Panc1 (cell line): ENCODE results near the gene NSUN2. TPM values are rescaled to one million over a fixed set of nuclear protein-coding genes. Genes with fewer than 3 reads are reported as not detected.
A peak's percentile ranks its signal among the peaks of the same experiment; 100 is the strongest.

Experiments
- ATAC-seq: fragments of 200-7000 bp; cut with Tn5 transposase; 2 replicates; pipeline ENCODE4 v1.9.1; 2020; ENCODE audit warnings: mild to moderate bottlenecking, moderate library complexity
- BruUV-seq: library from RNA; stranded (reverse); fragments of 400-500 nt; replicated peaks from 2 replicates; lab custom pipeline; 2021; lab: Mats Ljungman, UMichigan
- CTCF ChIA-PET: fragments of 300-600 bp; sonication (Branson Sonifier 250); formaldehyde crosslinking; loops from one replicate; lab custom pipeline; 2022; ENCODE audit warnings: antibody characterized with exemption; lab: Charles Lee
- POLR2A ChIA-PET: fragments of 300-600 bp; sonication (Branson Sonifier 250); formaldehyde crosslinking; loops from one replicate; lab custom pipeline; 2022; ENCODE audit warnings: antibody characterized with exemption; lab: Charles Lee
- DNase-seq: peaks from one replicate; pipeline ENCODE4 v3.0.0-alpha.2; 2010; ENCODE audit warnings: low read depth, low spot score
- H3K27ac ChIP-seq: 2 replicates; pipeline ENCODE4 v1.5.1; 2011; ENCODE audit warnings: mild to moderate bottlenecking, low read length, inconsistent platforms
- H3K27me3 ChIP-seq: fragments of 200-500 bp; sonication (Bioruptor generic); 2 replicates; pipeline ENCODE4 v1.6.0; 2014; ENCODE audit warnings: low read length, inconsistent platforms; ENCODE audit not compliant: control insufficient read depth, insufficient read depth
- H3K36me3 ChIP-seq: fragments of 200-500 bp; sonication (Bioruptor generic); 2 replicates; pipeline ENCODE4 v1.5.1; 2014; ENCODE audit warnings: inconsistent platforms, mild to moderate bottlenecking, low read length, moderate library complexity; ENCODE audit not compliant: control insufficient read depth, insufficient read depth
- H3K4me1 ChIP-seq: 2 replicates; pipeline ENCODE4 v1.5.1; 2011; ENCODE audit warnings: inconsistent platforms, mild to moderate bottlenecking, low read length, moderate library complexity; ENCODE audit not compliant: control insufficient read depth, insufficient read depth
- H3K4me3 ChIP-seq, 2 experiments: 2 replicates each; pipeline ENCODE4 v1.5.1; 2011 to 2012; ENCODE audit warnings: low read depth in 2 of 2, low read length in 2 of 2, mild to moderate bottlenecking in 2 of 2, inconsistent platforms in 1 of 2, moderate library complexity in 1 of 2
- H3K9me3 ChIP-seq: fragments of 200-500 bp; sonication (Bioruptor generic); 2 replicates; pipeline ENCODE4 v1.5.1; 2014; ENCODE audit warnings: low read depth, mild to moderate bottlenecking, inconsistent platforms, low read length, moderate library complexity; ENCODE audit not compliant: control insufficient read depth, insufficient read depth
- POLR2AphosphoS5 ChIP-seq: IDR thresholded peaks from 2 replicates; pipeline ENCODE4 v1.6.1; 2012; ENCODE audit warnings: mild to moderate bottlenecking, low read depth, low read length, moderate library complexity
- SIN3A ChIP-seq: IDR thresholded peaks from 2 replicates; pipeline ENCODE4 v1.6.1; 2012; ENCODE audit warnings: low read depth, mild to moderate bottlenecking, low read length, moderate library complexity, borderline replicate concordance; ENCODE audit not compliant: insufficient read depth
- TCF7L2 ChIP-seq: IDR thresholded peaks from 2 replicates; pipeline ENCODE4 v1.6.1; 2011; ENCODE audit warnings: mild to moderate bottlenecking, low read depth, low read length, inconsistent platforms
- in situ Hi-C: cut with HindIII; loops from 2 replicates; pipeline ENCODE4 v1.10.0; 2016; ENCODE audit warnings: low sequenced_read_pairs, low pct_unique_long_range_greater_than_20kb
- intact Hi-C: fragments of 100-400 bp; cut with micrococcal nuclease; formaldehyde crosslinking; loops from one replicate; pipeline ENCODE4 v1.10.0; 2022; ENCODE audit not compliant: unreplicated experiment
- total RNA-seq: library from RNA; stranded (reverse); gene quantifications from one replicate; pipeline ENCODE4 v1.2.1, GENCODE V29; 2021; ENCODE audit not compliant: unreplicated experiment
- TF ChIP-seq, protein P1 (sequence below): fragments of 450-650 bp; IDR thresholded peaks from 2 replicates; pipeline ENCODE4 v1.5.1; 2017; ENCODE audit warnings: mild to moderate bottlenecking
- TF ChIP-seq, protein P2 (sequence below), 2 experiments: IDR thresholded peaks; 2 replicates each; pipeline ENCODE4 v1.6.1; 2011 to 2012; ENCODE audit warnings: low read depth in 2 of 2, control low read depth in 1 of 2, low read length in 1 of 2, mild to moderate bottlenecking in 1 of 2, moderate library complexity in 1 of 2; ENCODE audit not compliant: insufficient read depth in 1 of 2

NSUN2 gene
- total RNA-seq, 1 experiment from 2014 or later = 125 TPM

DNA sequence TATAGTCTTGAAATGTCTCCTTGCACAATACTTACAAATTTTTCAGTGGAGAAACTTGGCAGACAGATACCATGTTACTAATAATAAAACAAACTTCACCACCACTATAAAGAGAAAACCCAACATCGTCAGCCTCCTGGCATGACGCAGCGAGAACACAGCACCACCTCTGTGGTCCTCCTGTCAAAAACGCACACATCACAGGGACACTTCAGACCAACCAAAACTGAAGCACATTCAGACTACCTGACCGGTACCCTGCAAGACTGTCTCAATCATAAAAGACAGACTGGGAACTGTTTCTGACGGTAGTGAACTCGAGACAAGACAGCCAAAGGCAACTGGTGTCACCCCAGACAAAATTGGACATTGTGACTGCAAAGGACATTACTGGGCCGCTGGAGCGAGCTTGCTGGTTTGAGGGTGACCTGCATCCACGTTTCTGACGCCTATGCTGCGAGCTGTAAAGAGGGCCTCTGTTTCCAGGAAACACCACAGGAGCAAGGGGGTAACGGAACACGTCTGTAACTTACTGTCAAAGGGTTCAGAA, 34.4 kb downstream of the NSUN2 start:
- ChIA-PET CTCF (no interaction called here), POLR2A (no interaction called here)
- H3K36me3 ChIP-seq = peaks cover 27% of the 10 kb centered on the region
- no peaks in the 10 kb centered on the region for H3K9me3 ChIP-seq
- no peaks in the 10 kb centered on the region for H3K27me3 ChIP-seq
- intact Hi-C loops = no loop called here
- H3K27ac ChIP-seq = no peak overlapping the region
- no peak overlapping the region for H3K4me3 ChIP-seq
- no peak for DNase-seq
- ATAC-seq = no peak
- H3K4me1 ChIP-seq = no peaks in the 10 kb centered on the region
- TF ChIP-seq SIN3A = no peak
- TF ChIP-seq POLR2AphosphoS5 = peak; percentile 16; the same call in 1 of the 2 replicates
- TF ChIP-seq, protein P1, sequence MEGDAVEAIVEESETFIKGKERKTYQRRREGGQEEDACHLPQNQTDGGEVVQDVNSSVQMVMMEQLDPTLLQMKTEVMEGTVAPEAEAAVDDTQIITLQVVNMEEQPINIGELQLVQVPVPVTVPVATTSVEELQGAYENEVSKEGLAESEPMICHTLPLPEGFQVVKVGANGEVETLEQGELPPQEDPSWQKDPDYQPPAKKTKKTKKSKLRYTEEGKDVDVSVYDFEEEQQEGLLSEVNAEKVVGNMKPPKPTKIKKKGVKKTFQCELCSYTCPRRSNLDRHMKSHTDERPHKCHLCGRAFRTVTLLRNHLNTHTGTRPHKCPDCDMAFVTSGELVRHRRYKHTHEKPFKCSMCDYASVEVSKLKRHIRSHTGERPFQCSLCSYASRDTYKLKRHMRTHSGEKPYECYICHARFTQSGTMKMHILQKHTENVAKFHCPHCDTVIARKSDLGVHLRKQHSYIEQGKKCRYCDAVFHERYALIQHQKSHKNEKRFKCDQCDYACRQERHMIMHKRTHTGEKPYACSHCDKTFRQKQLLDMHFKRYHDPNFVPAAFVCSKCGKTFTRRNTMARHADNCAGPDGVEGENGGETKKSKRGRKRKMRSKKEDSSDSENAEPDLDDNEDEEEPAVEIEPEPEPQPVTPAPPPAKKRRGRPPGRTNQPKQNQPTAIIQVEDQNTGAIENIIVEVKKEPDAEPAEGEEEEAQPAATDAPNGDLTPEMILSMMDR = no peak
- BruUV-seq = no TSS peak
- in situ Hi-C loops = no loop called here

DNA sequence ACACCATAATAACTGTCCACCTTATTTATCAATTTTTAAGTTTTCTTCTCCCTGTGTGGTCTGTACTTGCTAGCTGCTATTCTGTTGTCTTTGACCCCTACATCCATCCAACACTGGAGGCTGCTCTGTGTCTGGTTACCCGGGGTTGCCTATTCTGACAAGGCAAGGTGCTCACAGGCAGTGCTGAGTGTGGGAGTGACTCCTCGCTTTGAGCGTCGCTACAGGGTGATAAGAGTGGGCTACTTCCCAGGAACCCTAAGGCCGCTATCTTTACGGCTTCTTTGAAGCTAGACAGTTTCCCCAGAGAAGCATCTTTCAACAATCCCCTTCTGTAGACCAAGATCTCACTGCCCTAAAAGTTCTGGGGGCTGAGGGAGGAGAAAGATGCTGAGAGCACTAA, 35.3 kb downstream of the NSUN2 start:
- H3K9me3 ChIP-seq = no peaks in the 10 kb centered on the region
- POLR2A ChIA-PET = no interaction called here
- no peak for ATAC-seq
- no peak overlapping the region for H3K27ac ChIP-seq
- in situ Hi-C loops (no loop called here), intact Hi-C loops (no loop called here)
- DNase-seq = no peak
- H3K27me3 ChIP-seq = no peaks in the 10 kb centered on the region
- peaks cover 22% of the 10 kb centered on the region for H3K36me3 ChIP-seq
- CTCF ChIA-PET = interaction anchor here (0.6 kb wide), 1 partner anchor 27 kb away, joined by 3 read pairs; no protein-coding TSS in a partner anchor
- no peak overlapping the region for H3K4me3 ChIP-seq
- no peaks in the 10 kb centered on the region for H3K4me1 ChIP-seq
- TF ChIP-seq, protein P2, sequence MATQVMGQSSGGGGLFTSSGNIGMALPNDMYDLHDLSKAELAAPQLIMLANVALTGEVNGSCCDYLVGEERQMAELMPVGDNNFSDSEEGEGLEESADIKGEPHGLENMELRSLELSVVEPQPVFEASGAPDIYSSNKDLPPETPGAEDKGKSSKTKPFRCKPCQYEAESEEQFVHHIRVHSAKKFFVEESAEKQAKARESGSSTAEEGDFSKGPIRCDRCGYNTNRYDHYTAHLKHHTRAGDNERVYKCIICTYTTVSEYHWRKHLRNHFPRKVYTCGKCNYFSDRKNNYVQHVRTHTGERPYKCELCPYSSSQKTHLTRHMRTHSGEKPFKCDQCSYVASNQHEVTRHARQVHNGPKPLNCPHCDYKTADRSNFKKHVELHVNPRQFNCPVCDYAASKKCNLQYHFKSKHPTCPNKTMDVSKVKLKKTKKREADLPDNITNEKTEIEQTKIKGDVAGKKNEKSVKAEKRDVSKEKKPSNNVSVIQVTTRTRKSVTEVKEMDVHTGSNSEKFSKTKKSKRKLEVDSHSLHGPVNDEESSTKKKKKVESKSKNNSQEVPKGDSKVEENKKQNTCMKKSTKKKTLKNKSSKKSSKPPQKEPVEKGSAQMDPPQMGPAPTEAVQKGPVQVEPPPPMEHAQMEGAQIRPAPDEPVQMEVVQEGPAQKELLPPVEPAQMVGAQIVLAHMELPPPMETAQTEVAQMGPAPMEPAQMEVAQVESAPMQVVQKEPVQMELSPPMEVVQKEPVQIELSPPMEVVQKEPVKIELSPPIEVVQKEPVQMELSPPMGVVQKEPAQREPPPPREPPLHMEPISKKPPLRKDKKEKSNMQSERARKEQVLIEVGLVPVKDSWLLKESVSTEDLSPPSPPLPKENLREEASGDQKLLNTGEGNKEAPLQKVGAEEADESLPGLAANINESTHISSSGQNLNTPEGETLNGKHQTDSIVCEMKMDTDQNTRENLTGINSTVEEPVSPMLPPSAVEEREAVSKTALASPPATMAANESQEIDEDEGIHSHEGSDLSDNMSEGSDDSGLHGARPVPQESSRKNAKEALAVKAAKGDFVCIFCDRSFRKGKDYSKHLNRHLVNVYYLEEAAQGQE (IDR thresholded peaks at IDR 0.05; ENCODE audit: insufficient read depth in 1 of 2, low read depth in 2 of 2, low read length in 1 of 2) = no peak
- TF ChIP-seq, protein P1 = no peak
- TF ChIP-seq SIN3A (no peak), POLR2AphosphoS5 (no peak), TCF7L2 (no peak)
- no TSS peak for BruUV-seq
